GM23338 (cell line): ENCODE results near the gene KRTAP4-16. TPM values are rescaled to one million over a fixed set of nuclear protein-coding genes. Genes with fewer than 3 reads are reported as not detected.

Source experiments
- ATAC-seq: fragments of 200-7000 bp; cut with Tn5 transposase; 3 replicates; pipeline ENCODE4 v1.9.1; 2020
- DNase-seq: peaks from one replicate; pipeline ENCODE4 v3.0.0-alpha.2; 2015; ENCODE audit warnings: low spot score
- H2AFZ ChIP-seq: fragments of 200-600 bp; sonication (generic); 2 replicates; pipeline ENCODE4 v1.8.0; 2016; ENCODE audit warnings: antibody characterized with exemption, mild to moderate bottlenecking, moderate library complexity
- H3F3A ChIP-seq: fragments of 200-600 bp; sonication (generic); replicated peaks from 2 replicates; pipeline ENCODE4 v1.8.0; 2017; ENCODE audit warnings: antibody characterized with exemption, mixed run types, low read depth
- H3K27ac ChIP-seq: fragments of 200-600 bp; sonication (generic); 2 replicates; pipeline ENCODE4 v1.6.1; 2016; ENCODE audit warnings: low read depth
- H3K27me3 ChIP-seq: fragments of 200-600 bp; sonication (generic); 2 replicates; pipeline ENCODE4 v1.8.0; 2016; ENCODE audit warnings: mild to moderate bottlenecking, mixed run types, moderate library complexity; ENCODE audit not compliant: insufficient read depth
- H3K36me3 ChIP-seq: fragments of 200-600 bp; sonication (generic); 2 replicates; pipeline ENCODE4 v1.8.0; 2016; ENCODE audit warnings: mild to moderate bottlenecking; ENCODE audit not compliant: insufficient read depth
- H3K4me1 ChIP-seq: fragments of 200-600 bp; sonication (generic); 2 replicates; pipeline ENCODE4 v1.8.0; 2016; ENCODE audit warnings: mild to moderate bottlenecking, moderate library complexity; ENCODE audit not compliant: insufficient read depth
- H3K4me2 ChIP-seq: fragments of 200-600 bp; sonication (generic); 2 replicates; pipeline ENCODE4 v1.7.1; 2017; ENCODE audit warnings: mixed run types
- H3K4me3 ChIP-seq: fragments of 200-600 bp; sonication (generic); 2 replicates; pipeline ENCODE4 v1.6.1; 2016; ENCODE audit warnings: mixed run types
- H3K79me2 ChIP-seq: fragments of 200-600 bp; sonication (generic); replicated peaks from 2 replicates; pipeline ENCODE4 v1.8.0; 2017; ENCODE audit warnings: mild to moderate bottlenecking; ENCODE audit not compliant: insufficient read depth
- H3K9me2 ChIP-seq: fragments of 200-600 bp; sonication (generic); 2 replicates; pipeline ENCODE4 v1.8.0; 2017; ENCODE audit not compliant: insufficient read depth
- H4K20me1 ChIP-seq: fragments of 200-600 bp; sonication (generic); replicated peaks from 2 replicates; pipeline ENCODE4 v1.8.0; 2017; ENCODE audit warnings: mild to moderate bottlenecking; ENCODE audit not compliant: insufficient read depth
- H3K27ac Mint-ChIP-seq: 2 replicates; pipeline ENCODE4 v1.8.0; 2020; ENCODE audit warnings: inconsistent platforms, mild to moderate bottlenecking, moderate library complexity, mixed read lengths
- H3K27me3 Mint-ChIP-seq: 3 replicates; pipeline ENCODE4 v1.8.0; 2022; ENCODE audit warnings: low read depth, mild to moderate bottlenecking, moderate library complexity, mixed read lengths, inconsistent platforms; ENCODE audit not compliant: insufficient read depth, poor library complexity
- H3K36me3 Mint-ChIP-seq: 3 replicates; pipeline ENCODE4 v1.8.0; 2021; ENCODE audit warnings: low read depth, mild to moderate bottlenecking, inconsistent platforms, moderate library complexity, mixed read lengths
- H3K4me1 Mint-ChIP-seq: 3 replicates; pipeline ENCODE4 v1.8.0; 2020; ENCODE audit warnings: mild to moderate bottlenecking, inconsistent platforms, mixed read lengths
- H3K4me3 Mint-ChIP-seq: 3 replicates; pipeline ENCODE4 v1.8.0; 2021; ENCODE audit warnings: moderate library complexity, mild to moderate bottlenecking, inconsistent platforms, mixed read lengths
- H3K9me3 Mint-ChIP-seq: 3 replicates; pipeline ENCODE4 v1.8.0; 2020; ENCODE audit warnings: moderate library complexity, mild to moderate bottlenecking, inconsistent platforms, mixed read lengths
- CREB1 ChIP-seq: fragments of 250-450 bp; sonication (Bioruptor Pico); IDR thresholded peaks from 2 replicates; pipeline ENCODE4 v1.5.0; 2020; ENCODE audit warnings: low read depth, mild to moderate bottlenecking, moderate library complexity
- CTCF ChIP-seq, 2 experiments: fragments of 200-600 bp in 1 of 2; sonication (generic) in 1 of 2; conservative IDR thresholded peaks; 2 replicates each; pipeline versions ENCODE4 v1.5.1 to v1.6.1; 2016 to 2017; ENCODE audit warnings: antibody characterized with exemption in 2 of 2, low read depth in 2 of 2, mild to moderate bottlenecking in 2 of 2, moderate library complexity in 1 of 2
- ETS1 ChIP-seq: IDR thresholded peaks from 2 replicates; pipeline ENCODE4 v1.6.1; 2016; ENCODE audit warnings: antibody characterized with exemption
- EZH2 ChIP-seq: fragments of 200-600 bp; sonication (generic); IDR thresholded peaks from one replicate; pipeline ENCODE4 v1.8.0; 2017; ENCODE audit warnings: antibody characterized with exemption, mild to moderate bottlenecking, low read depth; ENCODE audit not compliant: unreplicated experiment
- EZH2phosphoT487 ChIP-seq: fragments of 200-600 bp; sonication (generic); IDR thresholded peaks from one replicate; pipeline ENCODE4 v1.8.1; 2018; ENCODE audit warnings: antibody characterized with exemption; ENCODE audit not compliant: unreplicated experiment
- JUNB ChIP-seq: IDR thresholded peaks from one replicate; pipeline ENCODE4 v1.6.1; 2016; ENCODE audit warnings: antibody characterized with exemption; ENCODE audit not compliant: unreplicated experiment
- POLR2AphosphoS5 ChIP-seq: IDR thresholded peaks from 2 replicates; pipeline ENCODE4 v1.6.1; 2016; ENCODE audit warnings: antibody characterized with exemption, low read depth
- REST ChIP-seq: IDR thresholded peaks from one replicate; pipeline ENCODE4 v1.6.1; 2018; ENCODE audit warnings: antibody characterized with exemption; ENCODE audit not compliant: unreplicated experiment
- STAT1 ChIP-seq: IDR thresholded peaks from one replicate; pipeline ENCODE4 v1.6.1; 2016; ENCODE audit warnings: antibody characterized with exemption; ENCODE audit not compliant: unreplicated experiment
- ZNF114 ChIP-seq: fragments of 250-450 bp; sonication (Bioruptor Pico); IDR thresholded peaks from 2 replicates; pipeline ENCODE4 v1.5.0; 2020; ENCODE audit warnings: mild to moderate bottlenecking, moderate library complexity
- ZNF331 ChIP-seq: fragments of 250-450 bp; sonication (Bioruptor Pico); IDR thresholded peaks from 2 replicates; pipeline ENCODE4 v1.5.0; 2020; ENCODE audit warnings: low read depth, mild to moderate bottlenecking, moderate library complexity
- ZNF462 ChIP-seq: fragments of 250-450 bp; sonication (Bioruptor Pico); IDR thresholded peaks from 2 replicates; pipeline ENCODE4 v1.5.0; 2020; ENCODE audit warnings: mild to moderate bottlenecking, moderate library complexity
- polyA plus RNA-seq: library from polyadenylated mRNA; unstranded; fragments of >200 nt; fragmentation: Nextera tagmentation; extraction: Ambion mirVana; gene quantifications from 2 replicates; pipeline ENCODE4 v1.2.1, GENCODE V29; 2016
- total RNA-seq: library from RNA; depleted of rRNA; stranded (reverse); fragments of >200 nt; shearing (Covaris generic); gene quantifications from 2 replicates; pipeline ENCODE4 v1.2.3, GENCODE V29; 2014

The KRTAP4-16 gene
- total and polyA plus RNA-seq, 2 experiments from 2014 or later, result not detected

GRCh38 chr17:41121742-41122141 is 19.7 kb upstream of the KRTAP4-16 start:
- H2AFZ ChIP-seq, result no peak overlapping the region
- Mint-ChIP-seq H3K4me3 (no peak overlapping the region), H3K27me3 (peaks cover 6% of the 10 kb centered on the region), H3K9me3 (no peaks in the 10 kb centered on the region; the same call in 1 of the 3 replicates), H3K4me1 (peaks cover 20% of the 10 kb centered on the region), H3K36me3 (no peaks in the 10 kb centered on the region; the same call in 2 of the 3 replicates), H3K27ac (no peak overlapping the region)
- no peak overlapping the region for H3K4me3 ChIP-seq
- H4K20me1 ChIP-seq, result no peaks in the 10 kb centered on the region
- no peak overlapping the region for H3K27ac ChIP-seq
- H3K9me2 ChIP-seq, result no peaks in the 10 kb centered on the region
- no peaks in the 10 kb centered on the region for H3K79me2 ChIP-seq
- ATAC-seq, result no peak
- no peaks in the 10 kb centered on the region for H3K4me1 ChIP-seq
- DNase-seq, result no peak
- no peaks in the 10 kb centered on the region for H3K27me3 ChIP-seq
- no peaks in the 10 kb centered on the region for H3F3A ChIP-seq
- no peak overlapping the region for H3K4me2 ChIP-seq
- H3K36me3 ChIP-seq, result no peaks in the 10 kb centered on the region; the same call in 1 of the 2 replicates
- TF ChIP-seq STAT1, result no peak
- TF ChIP-seq EZH2, result no peak
- no peak for TF ChIP-seq ZNF462 (CRISPR knock-in tag)
- TF ChIP-seq REST, result no peak
- TF ChIP-seq ZNF114, result no peak
- no peak for TF ChIP-seq CTCF (conservative IDR thresholded peaks at IDR 0.05; ENCODE audit: low read depth in 2 of 2)
- no peak for TF ChIP-seq EZH2phosphoT487
- no peak for TF ChIP-seq ETS1
- no peak for TF ChIP-seq ZNF331 (CRISPR knock-in tag)
- TF ChIP-seq CREB1 (CRISPR knock-in tag), result no peak
- TF ChIP-seq JUNB, result no peak
- no peak for TF ChIP-seq POLR2AphosphoS5
